NCI-H187 treated with DMSO at 0.1 percent for 48 hours (cell line): ENCODE results near the gene COLEC12.

Source experiments
- DNase-seq: peaks from one replicate; lab custom pipeline; 2025; lab: John Stamatoyannopoulos, UW

The COLEC12 gene

DNA sequence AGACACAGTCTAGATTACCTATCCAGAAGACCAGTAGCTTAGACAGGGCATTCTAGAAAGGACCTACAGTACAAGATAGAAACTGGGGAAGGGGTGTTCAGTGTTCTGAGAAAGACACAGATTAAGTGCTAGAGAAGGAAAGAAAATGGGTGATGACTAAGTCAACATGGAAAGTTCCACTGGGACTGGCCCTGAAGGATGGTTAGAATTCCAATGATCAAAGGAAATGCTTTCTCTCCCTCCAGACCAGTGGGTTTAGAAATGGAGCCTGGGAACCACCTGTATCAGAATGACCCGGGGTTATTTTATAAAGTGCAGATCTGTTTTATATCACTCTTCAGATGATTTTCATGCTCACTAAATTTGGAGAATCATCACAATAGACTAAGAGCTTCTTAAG lies 5.8 kb upstream of the COLEC12 start:
- DNase-seq: no peak

DNA sequence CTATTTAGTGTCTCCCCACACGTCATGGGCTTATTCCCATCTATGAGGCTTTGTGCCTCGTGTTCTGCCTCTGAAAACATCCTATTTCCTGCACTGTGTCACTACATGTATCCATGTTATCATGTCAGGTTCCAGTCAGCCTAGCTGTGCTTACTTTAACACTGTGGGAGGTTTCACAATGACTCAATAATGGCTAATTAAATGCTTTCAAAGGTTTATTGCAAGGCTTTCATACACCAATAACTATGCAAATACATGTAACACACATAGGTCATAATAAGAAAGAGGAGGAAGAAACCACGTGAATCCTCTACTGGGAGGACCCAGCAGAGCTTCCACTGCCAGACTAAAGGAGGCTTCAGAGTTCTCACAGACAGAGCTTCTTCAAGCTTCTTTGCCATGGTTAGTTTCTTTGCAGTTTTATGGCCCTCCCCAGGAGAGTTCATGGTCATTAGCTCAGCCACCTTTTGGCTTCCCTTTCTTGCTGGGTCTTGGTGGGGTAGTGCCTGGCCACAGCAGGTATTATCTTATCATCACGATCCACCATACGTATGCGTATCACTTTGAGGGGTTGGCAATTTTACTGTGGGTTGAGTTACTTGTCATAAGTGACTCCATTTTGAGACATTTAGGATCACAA lies 5.1 kb upstream of the COLEC12 start:
- no peak for DNase-seq

DNA sequence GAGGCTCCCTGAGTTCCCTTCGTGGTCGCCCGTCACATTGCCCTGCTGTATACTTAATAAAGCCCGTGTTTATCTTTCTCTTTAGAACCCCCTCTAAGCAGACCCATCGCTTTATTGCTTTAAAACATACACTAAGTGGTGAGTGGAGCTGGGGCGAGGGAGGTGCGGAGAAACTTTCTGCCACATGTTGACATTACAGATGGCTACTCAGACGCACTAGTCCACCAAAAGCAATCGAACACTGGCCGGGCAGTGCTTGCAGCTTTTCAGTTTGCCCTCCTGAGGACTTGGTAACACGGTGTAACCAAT lies 859 bp upstream of the COLEC12 start:
- DNase-seq: no peak

DNA sequence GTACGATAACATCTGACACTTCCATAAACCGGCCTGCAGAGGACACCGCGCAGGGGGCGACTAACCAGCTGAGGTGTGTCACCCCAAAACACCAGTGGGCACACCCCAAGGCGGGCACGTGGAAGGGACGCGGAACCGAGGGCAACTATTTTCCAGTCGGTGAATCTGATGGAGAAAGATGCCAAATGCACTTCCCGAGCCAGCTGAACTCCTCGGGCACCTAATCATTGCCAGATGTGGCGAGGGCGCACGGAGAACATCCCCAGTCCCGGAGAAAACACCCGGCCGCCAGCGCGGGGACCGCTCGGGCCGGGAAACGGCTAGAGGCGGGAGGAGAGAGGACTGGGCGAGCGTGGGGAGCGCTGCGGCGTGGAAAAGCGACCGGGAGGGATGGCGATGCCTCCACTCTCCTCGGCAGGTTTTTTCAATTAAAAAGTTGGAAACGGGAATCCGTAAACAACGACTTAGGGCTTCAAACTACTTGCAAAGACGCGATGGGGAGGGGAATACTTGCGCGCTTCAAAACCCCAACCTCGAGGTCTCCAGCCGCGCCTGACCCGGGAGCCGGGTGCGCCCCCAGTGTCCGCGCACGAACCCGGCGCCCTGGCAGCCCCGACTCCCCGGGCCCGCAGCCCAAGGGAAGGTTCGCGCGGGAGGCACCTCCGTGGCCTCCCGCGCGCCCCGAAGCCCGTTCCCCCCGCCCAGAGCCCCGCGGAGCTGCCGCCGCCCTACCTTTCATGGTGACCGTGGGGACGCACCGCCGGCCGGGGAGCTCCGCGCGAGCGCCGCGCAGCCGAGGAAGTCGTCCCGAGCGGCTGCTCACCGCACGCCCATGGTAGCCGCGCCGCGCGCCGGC lies 497 bp downstream of the COLEC12 start:
- DNase-seq: no peak

DNA sequence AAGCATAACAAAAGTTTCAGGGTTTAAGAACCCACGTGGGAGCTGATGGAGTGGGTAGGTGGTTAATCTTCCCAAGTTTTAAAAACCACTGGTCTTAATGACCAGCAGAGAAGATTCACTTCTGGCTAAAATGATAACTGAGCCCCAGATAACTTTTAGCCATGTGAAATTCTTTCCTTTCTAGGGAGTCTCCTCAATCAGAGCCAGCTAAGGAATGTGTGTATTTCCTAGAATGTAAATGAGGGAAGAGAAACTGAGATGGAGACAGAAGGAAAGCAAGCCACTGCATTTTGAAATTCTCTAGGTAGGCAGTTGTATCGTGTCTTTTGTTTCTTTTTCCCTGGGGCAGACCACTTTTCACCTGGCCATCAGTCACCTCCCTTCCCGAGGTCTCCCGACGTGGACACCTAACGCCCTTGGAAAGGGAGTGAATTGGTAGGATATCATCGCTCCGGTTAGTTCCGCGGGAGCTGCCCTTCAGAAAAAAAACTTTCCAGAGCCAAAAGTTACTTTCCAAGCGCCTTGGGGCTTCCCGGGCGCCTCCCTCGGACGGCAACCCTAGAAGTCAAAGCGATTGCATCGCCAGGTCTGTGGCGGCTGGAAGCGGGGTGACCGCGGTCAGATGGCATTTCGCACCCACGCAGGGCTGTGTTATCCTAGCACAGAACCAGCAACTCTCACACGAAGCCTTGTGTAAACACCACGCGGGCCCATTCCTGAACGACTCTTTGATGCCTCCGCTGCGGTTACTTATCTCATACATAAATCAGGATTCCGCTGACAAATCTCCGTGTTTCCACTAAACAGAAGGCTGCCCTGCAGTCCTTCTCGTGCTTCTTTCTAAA lies 1.3 kb downstream of the COLEC12 start:
- no peak for DNase-seq

DNA sequence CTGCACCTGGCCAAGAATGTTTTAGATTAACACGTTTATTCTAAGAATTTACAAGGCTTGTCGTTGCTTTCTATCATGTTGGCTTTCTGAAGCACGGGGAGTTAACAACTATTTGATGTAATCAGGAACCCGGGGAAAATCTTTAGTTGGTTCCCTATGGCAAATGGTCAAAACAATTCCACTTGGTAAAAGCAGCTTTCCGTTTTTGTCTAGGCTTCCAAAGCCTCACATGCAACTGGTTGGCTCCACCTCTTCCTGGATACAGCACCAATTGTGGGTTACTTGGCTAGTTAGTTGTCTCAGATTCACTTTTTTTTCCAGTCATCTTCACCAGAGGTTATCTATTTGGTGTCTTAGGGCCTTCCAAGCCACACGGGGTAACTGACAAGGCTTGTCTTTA lies 2.8 kb downstream of the COLEC12 start:
- DNase-seq: no peak

DNA sequence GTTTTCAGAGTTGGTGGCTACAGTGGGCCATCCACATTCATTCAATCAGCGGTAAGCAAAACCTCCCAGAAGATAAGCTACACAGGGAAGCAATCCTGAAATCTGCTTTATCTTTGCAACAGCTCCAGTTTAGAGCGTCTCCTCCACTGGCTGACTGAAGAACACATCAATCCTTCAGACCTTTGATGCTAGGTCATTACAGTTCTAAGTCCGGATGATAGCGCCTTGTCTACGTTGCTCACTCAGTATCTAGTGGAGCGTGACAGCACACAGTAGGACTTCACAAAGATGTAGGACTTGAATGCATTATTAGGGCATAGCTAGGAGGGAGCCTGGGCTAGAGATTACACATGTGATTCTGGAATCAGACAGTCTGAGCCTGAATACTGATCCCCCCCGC lies 5.0 kb downstream of the COLEC12 start:
- DNase-seq: no peak

DNA sequence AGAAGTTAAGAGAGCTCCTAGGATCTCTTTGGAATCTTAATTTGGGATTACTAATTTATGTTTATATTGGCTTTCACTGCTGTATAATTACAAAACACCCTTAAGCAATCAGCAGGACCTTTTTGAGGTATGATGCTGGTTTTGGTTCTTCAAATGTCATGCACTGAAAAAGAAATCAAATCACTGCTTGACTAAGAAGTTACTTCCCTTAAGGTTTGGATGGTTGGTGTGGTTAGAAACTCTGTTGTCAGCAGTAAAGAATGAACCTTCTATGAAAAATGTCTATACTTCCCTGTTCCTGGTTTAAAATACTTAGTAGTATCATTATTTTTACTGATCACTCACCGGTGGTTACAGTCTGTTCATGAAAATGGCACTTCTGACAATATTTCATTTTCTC lies 5.5 kb downstream of the COLEC12 start:
- DNase-seq: no peak

DNA sequence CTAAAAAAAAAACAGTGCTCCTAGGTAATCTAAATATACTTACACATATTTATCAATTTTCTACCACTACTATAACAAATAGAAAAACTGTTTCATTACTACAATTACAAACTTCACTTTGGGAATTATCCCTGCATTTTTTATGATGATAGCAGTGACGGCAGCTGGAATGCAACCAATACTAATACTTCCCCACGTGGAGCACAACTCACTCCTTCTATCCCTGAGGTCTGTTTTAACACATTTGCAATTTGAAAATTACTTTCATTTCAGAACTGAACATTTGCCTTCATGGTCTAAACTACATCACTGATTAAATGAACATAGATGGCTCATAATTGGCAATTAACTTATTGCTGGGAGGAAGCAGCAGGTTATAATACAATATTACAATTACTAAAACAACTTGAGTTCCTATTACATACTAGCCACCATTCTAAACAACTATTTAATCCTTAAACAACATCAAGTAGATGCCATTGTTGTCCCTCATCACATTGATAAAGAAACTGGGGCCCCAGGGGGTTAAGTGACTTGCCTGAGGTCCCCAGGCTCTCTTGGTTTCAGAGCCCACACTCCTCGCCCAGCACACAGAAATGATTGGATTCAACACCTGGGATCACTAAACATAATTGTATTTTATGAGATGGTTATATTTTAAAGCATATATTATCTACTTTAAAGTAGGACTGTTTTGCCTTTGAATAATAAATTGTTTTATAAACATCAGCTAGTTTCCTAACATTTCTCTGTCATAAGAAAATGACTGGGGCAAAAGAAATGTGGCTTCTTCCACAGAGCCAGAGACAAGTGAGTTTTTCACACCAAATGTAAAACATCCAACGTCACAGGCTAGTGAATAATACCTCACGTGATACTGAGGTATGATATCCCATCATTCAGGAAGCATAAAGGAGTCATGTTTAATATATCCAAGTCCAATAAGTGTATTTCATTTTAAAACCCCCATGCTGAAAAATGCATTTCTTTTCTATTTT lies 6.2 kb downstream of the COLEC12 start:
- DNase-seq: no peak

DNA sequence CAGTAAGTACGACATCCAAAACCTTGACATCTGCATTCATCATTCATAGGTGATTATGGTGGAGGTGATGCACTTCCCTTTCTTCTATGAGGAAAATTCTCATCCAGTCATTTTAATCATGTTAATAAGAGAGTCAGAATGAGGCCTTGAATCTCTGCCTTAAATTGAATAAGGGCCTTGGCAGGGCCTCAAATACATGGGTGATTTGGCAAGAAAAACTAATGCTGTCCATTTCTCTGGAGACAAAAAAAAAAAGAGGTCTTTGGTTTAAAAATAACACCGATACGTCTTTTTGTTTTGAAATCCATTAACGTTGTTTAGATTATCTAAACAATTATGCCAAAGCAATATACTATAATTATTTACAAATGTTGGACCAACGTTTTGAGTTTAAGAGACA lies 8.1 kb downstream of the COLEC12 start:
- DNase-seq: no peak

DNA sequence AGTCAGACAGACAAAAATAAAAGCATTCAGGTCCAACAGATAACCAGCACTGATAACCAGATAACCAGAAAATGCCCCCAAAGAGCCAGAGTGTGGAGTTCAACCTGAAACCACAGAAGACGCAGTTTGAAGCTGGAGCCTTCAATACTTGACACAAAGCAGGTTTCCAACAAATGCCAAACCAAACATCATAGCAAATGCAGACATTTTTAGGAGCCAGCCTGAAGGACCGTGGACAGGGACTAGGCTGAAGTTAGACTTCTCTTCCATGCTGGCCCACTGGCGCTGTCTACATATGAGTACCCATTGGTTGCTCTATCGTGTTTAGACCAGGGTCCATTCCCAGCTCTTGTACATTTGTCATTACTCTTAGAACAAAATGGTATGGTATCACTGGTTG lies 9.9 kb downstream of the COLEC12 start:
- DNase-seq: no peak

DNA sequence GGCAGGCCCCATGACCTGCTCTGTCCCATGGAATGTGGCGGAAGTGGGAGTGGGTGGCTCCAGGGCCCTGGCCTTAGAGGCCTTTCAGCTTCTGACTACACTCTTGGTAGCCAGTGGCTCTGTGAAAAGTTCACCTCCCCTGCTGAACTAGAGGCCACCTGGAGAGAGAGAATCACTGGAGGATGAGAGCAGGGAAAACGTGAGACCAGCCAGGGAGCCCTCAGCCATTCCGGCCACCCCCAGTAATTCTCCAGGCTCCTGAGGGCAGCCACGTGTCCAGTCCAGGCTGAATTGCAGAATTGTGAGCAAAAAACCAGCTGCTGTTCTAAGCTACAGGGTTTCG lies 10.5 kb downstream of the COLEC12 start:
- DNase-seq: no peak

DNA sequence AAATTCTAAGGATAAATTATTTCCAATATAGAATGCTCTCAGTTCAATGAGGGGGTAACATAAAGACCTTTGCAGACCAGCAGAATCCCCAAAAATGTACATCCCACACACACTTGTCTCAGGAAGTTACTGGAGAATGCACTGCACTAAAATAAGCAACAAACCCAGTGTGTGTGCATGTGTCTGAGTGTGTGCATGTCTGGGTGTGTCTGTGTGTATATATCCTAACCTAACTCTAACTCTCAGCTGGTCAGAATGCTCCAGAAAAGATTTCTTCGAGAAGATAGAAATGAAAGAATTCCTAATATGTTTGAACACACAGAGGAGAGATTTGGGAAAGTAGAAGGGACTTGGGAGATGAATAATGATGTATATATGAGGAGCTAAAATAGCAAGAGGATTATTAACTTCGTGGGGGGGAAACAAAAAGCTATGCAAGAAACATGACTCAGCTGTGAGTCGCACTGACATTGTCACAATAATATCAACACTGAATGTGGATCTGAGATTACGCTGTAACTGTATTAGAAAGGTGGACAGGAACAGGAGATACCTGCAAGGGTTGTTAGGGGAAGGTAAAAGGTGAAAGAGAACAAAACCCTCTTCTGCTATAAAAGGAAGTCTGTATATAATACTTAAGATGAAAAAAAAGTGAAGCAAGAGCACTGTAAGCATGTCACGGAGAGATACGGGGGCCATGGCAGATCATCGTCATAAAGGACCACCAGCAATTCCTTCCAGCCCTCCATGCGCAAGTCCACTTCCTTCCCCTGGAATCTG lies 11.1 kb downstream of the COLEC12 start:
- DNase-seq: no peak

DNA sequence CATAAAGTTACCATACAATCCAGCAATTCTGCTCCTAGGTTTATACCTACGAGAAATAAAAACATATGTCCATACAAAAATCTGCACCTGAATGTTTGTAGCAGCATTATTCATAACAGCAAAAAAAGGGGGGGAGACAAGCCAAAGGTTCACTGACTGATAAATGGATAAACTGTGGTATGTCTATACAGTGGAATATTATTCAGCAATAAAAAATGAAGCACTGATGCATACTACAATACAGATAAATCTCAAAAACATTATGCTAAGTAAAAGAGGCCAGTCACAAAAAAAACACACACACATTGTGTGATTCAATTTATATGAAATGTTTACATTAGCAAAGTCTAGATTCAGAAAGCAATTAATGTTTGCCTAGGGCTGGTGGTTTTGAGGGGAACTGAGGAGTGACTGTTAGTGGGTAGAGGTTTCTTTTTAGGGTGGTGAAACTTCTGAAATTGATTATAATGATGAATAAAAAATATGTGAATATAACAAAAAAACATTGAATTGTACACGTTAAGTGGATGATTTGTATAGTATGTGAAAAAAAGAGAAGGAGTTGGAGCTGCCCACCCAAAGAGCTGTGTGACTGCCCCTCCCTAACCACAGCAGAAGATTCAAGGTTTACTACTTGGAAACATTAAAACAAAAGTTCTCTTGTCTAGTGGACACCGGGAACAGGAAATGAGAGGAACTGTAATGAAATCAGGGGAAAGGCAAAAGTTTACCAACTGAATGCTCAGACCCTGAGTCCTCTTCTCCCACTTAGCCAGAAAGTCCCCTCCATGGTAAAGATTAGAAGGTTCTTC lies 13.4 kb downstream of the COLEC12 start:
- no peak for DNase-seq

DNA sequence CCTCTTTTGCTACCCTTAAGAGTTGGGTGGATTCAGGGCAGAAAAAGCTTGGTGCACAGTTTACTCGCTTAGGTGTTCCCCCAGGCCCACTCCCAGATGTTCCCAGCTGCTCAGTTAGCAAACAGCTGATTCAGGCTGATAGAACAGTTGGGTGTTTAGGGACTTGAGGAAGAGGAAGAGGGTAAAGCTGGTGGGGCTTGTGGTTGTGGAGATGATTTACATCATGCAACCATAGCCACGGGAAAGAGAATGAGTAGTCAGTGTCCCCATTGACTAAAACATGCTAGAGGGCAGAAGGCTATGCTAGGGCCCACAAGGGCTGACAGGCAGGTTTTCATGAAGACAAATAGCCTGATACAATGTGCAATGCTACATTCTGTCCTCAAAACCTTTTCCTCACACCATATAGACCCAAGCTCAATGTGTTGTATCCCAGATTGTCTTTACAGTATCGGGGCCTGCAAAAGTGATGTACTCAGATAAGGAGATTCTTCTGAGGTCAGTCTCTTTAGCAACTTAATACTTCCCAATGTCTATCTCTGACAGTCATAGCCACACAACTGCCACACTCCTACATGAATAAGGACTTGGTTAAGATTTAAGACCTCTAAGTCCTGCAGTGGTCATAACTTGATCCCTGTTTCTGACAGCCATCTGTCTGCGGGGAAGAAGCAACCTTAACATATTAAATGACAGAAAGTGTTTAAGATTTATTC lies 15.6 kb downstream of the COLEC12 start:
- no peak for DNase-seq

DNA sequence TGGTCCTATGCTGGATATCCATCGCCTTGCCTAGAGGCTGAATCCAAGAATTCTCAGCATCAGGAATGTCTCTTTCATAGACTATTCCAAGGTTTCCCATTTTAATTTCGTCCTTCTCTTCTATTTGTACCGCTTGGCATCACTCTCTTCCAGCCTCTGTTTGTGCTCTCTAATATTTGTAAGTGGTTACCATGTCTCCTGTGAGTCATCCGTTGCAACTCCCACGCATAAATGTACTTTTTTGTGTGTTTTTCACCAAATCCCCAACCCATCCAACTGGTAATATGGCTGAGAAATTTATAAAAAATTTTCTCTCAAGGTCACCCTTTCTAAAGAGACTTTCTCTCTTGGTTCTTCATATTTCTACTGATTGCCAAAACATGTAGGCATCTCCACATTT lies 21.8 kb downstream of the COLEC12 start:
- no peak for DNase-seq

DNA sequence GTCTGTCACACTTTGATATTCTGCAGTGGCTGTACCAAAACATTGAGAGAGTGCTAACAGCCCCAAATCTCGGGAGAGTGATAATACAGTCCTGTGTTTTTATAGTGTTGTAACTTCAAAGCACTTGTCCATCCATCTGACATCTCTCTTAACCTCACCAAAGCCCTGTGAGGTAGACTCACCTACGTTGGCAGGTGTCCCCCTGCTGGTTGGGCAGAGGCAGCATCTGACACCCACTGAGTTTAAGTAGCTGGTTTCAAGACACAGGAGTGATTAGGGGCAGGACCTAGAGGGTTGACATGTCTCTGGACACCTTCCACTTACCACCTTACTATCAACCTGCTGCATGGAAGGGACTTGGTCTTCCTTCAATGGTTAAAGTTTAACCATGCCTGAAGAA lies 22.9 kb downstream of the COLEC12 start:
- no peak for DNase-seq

DNA sequence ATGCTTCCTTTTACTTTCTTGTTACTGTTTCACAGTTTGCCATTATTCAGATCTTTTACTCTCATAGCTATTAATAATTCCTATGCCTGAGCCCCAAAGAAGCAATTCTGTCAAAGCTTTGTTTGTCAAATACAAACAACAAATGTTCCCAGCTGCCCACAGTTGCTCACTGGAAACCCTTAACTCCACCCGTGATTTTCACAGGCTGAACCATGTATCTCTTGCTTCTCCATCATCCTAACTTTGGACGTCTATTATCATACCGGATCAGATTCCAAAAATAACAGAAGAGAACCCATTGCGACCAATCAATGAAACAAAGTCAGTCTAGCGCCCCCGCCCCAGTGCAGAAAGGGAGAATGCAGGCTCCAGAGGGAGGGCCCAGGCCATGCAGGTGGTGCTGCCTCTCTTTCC lies 24.2 kb downstream of the COLEC12 start:
- DNase-seq: no peak

DNA sequence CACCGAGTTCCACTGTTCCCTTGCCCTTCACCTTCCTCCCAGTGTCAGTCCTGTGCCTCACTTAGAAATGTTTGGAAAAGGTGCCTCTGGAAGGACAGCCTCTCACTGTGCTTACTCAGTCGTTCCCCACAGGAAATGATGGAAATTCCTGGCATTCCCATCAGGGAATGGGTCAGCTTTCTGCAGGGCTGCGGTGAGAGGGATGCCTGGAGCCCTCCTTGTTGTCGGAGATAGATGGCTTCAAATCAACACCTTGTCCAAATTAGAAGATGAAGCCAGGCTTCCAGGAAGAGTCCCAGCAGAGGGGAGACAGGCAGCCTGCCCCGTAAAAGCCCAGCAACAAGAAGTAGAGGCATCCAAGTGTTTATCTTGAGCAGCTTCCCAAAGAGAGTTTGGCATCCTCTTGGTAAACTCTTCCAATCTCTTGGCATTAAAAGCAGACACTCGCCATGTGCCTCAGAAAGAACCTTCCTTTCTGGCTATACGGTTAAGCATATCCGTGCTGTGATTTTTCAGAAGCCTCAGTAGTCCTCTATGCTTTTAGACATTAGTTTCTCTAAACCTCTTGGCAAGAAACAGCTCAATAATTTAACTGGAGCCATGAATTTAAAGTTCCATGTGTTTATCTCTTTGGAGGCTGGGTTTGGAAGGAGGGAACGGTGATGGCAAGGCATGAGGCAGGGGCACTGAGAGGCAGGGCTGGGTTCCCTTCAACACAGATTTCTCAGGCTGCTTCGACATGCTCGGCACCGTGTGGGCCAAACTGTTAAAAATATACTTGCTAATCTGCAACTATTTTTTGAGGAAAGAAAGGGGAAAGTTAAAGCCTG lies 25.1 kb downstream of the COLEC12 start:
- no peak for DNase-seq
